CD14-positive monocyte (primary cell): ENCODE results near the gene KAT5. TPM values are rescaled to one million over a fixed set of nuclear protein-coding genes. Genes with fewer than 3 reads are reported as not detected.

ENCODE experiments used
- DNase-seq, 3 donors: peaks; one replicate each; pipeline ENCODE4 v3.0.0-alpha.2; 2011 to 2022
- H2AFZ ChIP-seq: 2 replicates; pipeline ENCODE4 v1.6.0; 2012; ENCODE audit warnings: mild to moderate bottlenecking, low read depth, low read length, inconsistent platforms; ENCODE audit not compliant: insufficient read depth, poor library complexity, severe bottlenecking
- H3K27ac ChIP-seq, 2 donors: 1 replicate in 1 of 2; 2 replicates in 1 of 2; pipeline ENCODE4 v1.5.1; 2012 to 2013; ENCODE audit warnings: low read length in 2 of 2, control low read depth in 1 of 2, inconsistent platforms in 1 of 2, low read depth in 1 of 2, mild to moderate bottlenecking in 1 of 2
- H3K27me3 ChIP-seq, 2 donors: one replicate each; pipeline versions ENCODE4 v1.6.0 to v1.6.1; 2011 to 2013; ENCODE audit warnings: low read length in 2 of 2; ENCODE audit not compliant: control insufficient read depth in 2 of 2, insufficient read depth in 2 of 2
- H3K36me3 ChIP-seq, 2 donors: replicated peaks in 1 of 2; 1 replicate in 1 of 2; 2 replicates in 1 of 2; pipeline versions ENCODE4 v1.5.1 to v1.6.1; 2012 to 2013; ENCODE audit warnings: low read length in 2 of 2, control low read depth in 1 of 2, inconsistent platforms in 1 of 2, mild to moderate bottlenecking in 1 of 2; ENCODE audit not compliant: insufficient read depth in 2 of 2, control insufficient read depth in 1 of 2
- H3K4me1 ChIP-seq, 2 donors: 1 replicate in 1 of 2; 2 replicates in 1 of 2; pipeline versions ENCODE4 v1.5.1 to v1.6.1; 2012 to 2013; ENCODE audit warnings: low read length in 2 of 2, control low read depth in 1 of 2, inconsistent platforms in 1 of 2, mild to moderate bottlenecking in 1 of 2, moderate library complexity in 1 of 2; ENCODE audit not compliant: insufficient read depth in 2 of 2, control insufficient read depth in 1 of 2
- H3K4me2 ChIP-seq: replicated peaks from 2 replicates; pipeline ENCODE3; 2012; ENCODE audit warnings: low read length, moderate library complexity, mild to moderate bottlenecking; ENCODE audit not compliant: poor library complexity, severe bottlenecking; ENCODE audit errors: extremely low read depth
- H3K4me3 ChIP-seq, 3 experiments: fragments of 200-600 bp in 1 of 3; sonication (generic) in 1 of 3; replicated peaks in 1 of 3; 1 replicate in 2 of 3; 2 replicates in 1 of 3; pipeline ENCODE4 v1.5.1; 2011 to 2013; ENCODE audit warnings: low read length in 3 of 3, mild to moderate bottlenecking in 3 of 3, control low read depth in 2 of 3, low read depth in 2 of 3, inconsistent platforms in 1 of 3, moderate library complexity in 1 of 3
- H3K79me2 ChIP-seq: 2 replicates; pipeline ENCODE4 v1.6.0; 2012; ENCODE audit warnings: mild to moderate bottlenecking, control low read depth, inconsistent platforms, low read length, moderate library complexity; ENCODE audit not compliant: insufficient read depth
- H3K9ac ChIP-seq: 2 replicates; pipeline ENCODE4 v1.6.0; 2017; ENCODE audit warnings: low read length, mild to moderate bottlenecking; ENCODE audit not compliant: insufficient read depth, poor library complexity, severe bottlenecking
- H3K9me3 ChIP-seq, 2 donors: replicated peaks in 1 of 2; 1 replicate in 1 of 2; 2 replicates in 1 of 2; pipeline versions ENCODE4 v1.5.1 to v1.6.1; 2012 to 2013; ENCODE audit warnings: low read length in 2 of 2, control low read depth in 1 of 2; ENCODE audit not compliant: control insufficient read depth in 1 of 2, insufficient read depth in 1 of 2
- H4K20me1 ChIP-seq: 2 replicates; pipeline ENCODE4 v1.6.0; 2012; ENCODE audit warnings: mild to moderate bottlenecking, low read length, control low read depth, moderate library complexity; ENCODE audit not compliant: insufficient read depth
- H3K27ac Mint-ChIP-seq, 7 donors: one replicate each; pipeline ENCODE4 v1.8.0; 2020; ENCODE audit warnings: mild to moderate bottlenecking in 7 of 7, mixed read lengths in 7 of 7, moderate library complexity in 6 of 7, inconsistent platforms in 2 of 7
- H3K27me3 Mint-ChIP-seq, 3 donors: one replicate each; pipeline ENCODE4 v1.8.0; 2021 to 2022; ENCODE audit warnings: low read depth in 3 of 3, mild to moderate bottlenecking in 3 of 3, mixed read lengths in 3 of 3, moderate library complexity in 3 of 3, inconsistent platforms in 1 of 3
- H3K36me3 Mint-ChIP-seq, 2 donors: one replicate each; pipeline ENCODE4 v1.8.0; 2020; ENCODE audit warnings: mixed read lengths in 2 of 2, inconsistent platforms in 1 of 2, mild to moderate bottlenecking in 1 of 2
- H3K4me1 Mint-ChIP-seq: one replicate; pipeline ENCODE4 v1.8.0; 2020; ENCODE audit warnings: mild to moderate bottlenecking, mixed read lengths
- H3K4me3 Mint-ChIP-seq, 2 donors: one replicate each; pipeline ENCODE4 v1.8.0; 2020; ENCODE audit warnings: mild to moderate bottlenecking in 2 of 2, mixed read lengths in 2 of 2, moderate library complexity in 1 of 2
- H3K9me3 Mint-ChIP-seq, 7 donors: one replicate each; pipeline ENCODE4 v1.8.0; 2020 to 2022; ENCODE audit warnings: mixed read lengths in 7 of 7, mild to moderate bottlenecking in 6 of 7, moderate library complexity in 6 of 7, inconsistent platforms in 2 of 7
- CTCF ChIP-seq: fragments of 200-600 bp; IDR thresholded peaks from one replicate; pipeline ENCODE4 v1.8.0; 2022; ENCODE audit warnings: antibody characterized with exemption, mild to moderate bottlenecking
- WGBS: methylation state at CpG from one replicate; pipeline ENCODE4 v1.1.5; 2013; ENCODE audit warnings: missing lambda C conversion rate; ENCODE audit not compliant: insufficient coverage; 5-methylcytosine and 5-hydroxymethylcytosine counted together
- intact Hi-C, 2 donors: fragments of 100-400 bp; cut with micrococcal nuclease; formaldehyde crosslinking; loops; one replicate each; pipeline versions ENCODE4 v1.15.0 to v1.15.1; 2023
- polyA plus RNA-seq, 3 donors: library from polyadenylated mRNA; depleted of rRNA in 1 of 3; unstranded in 2 of 3; stranded (reverse) in 1 of 3; fragments of 300-500 nt in 2 of 3; fragments of >200 nt in 1 of 3; fragmentation: Illumina TruSeq in 2 of 3; gene quantifications; 1 replicate in 2 of 3; 2 replicates in 1 of 3; pipeline ENCODE4 v1.2.3, GENCODE V29; 2012 to 2021

KAT5 gene
- polyA plus RNA-seq, 3 donors = 32.5 to 48.7 (median 33.1) TPM

- Mint-ChIP-seq H3K4me1 (peaks cover 21% of the 10 kb centered on the region), H3K36me3 (peaks cover 32 to 35% of the 10 kb centered on the region in 2 donors), H3K4me3 (peak within 1 kb of the TSS; percentile 86 to 91), H3K27ac (peak within 1 kb of the TSS; percentile 90 to 98 (median 97)), H3K9me3 (no peaks in the 10 kb centered on the region), H3K27me3 (peaks cover 0 to 2% (median 0%) of the 10 kb centered on the region in 3 donors)
- peaks cover 37% of the 10 kb centered on the region for H4K20me1 ChIP-seq
- DNase-seq = peak; percentile 87 to 96 (median 89)
- peak within 1 kb of the TSS; percentile 95 to 99 for H3K27ac ChIP-seq
- no peaks in the 10 kb centered on the region for H3K27me3 ChIP-seq
- no peaks in the 10 kb centered on the region for H3K9me3 ChIP-seq
- peaks cover 36% of the 10 kb centered on the region for H3K79me2 ChIP-seq
- no peak for TF ChIP-seq CTCF
- peak within 1 kb of the TSS; percentile 95 for H3K9ac ChIP-seq
- peak within 1 kb of the TSS; percentile 95 for H3K4me2 ChIP-seq
- H2AFZ ChIP-seq = peak within 1 kb of the TSS; percentile 85
- under 1% methylated on average over 86 of the region's 91 CpGs for WGBS
- H3K4me3 ChIP-seq = peak within 1 kb of the TSS; percentile 85 to 90 (median 85)
- H3K36me3 ChIP-seq = peaks cover 34 to 36% of the 10 kb centered on the region in 2 donors
- H3K4me1 ChIP-seq = peaks cover 26 to 27% of the 10 kb centered on the region in 2 donors
- intact Hi-C loops = loop anchor here (1.0 to 5.0 kb wide), 2 partner anchors 10 to 36 kb away; no protein-coding TSS in a partner anchor
Observed at GRCh38 chr11:65662799-65663638, 49.0 kb upstream of the KAT5 start, which contains the start of gene RELA. TSS of gene RELA (minus strand) at chr11:65662916. CDS start at chr11:65662832, 84 bp downstream.

GRCh38 chr11:65663639-65664200, 48.3 kb upstream of the KAT5 start:
- intact Hi-C loops = loop anchor here in 1 of 2 donors (5.0 kb wide), 1 partner anchor 36 kb away; no protein-coding TSS in a partner anchor
- Histone ChIP-seq H2AFZ (peak overlapping the region; percentile 85), H3K27me3 (no peaks in the 10 kb centered on the region), H3K36me3 (peaks cover 27 to 29% of the 10 kb centered on the region in 2 donors), H4K20me1 (peaks cover 30% of the 10 kb centered on the region), H3K79me2 (peaks cover 36% of the 10 kb centered on the region), H3K9ac (peak overlapping the region; percentile 95), H3K4me1 (peaks cover 26 to 27% of the 10 kb centered on the region in 2 donors), H3K4me3 (peak overlapping the region; percentile 81 to 85 (median 85)), H3K27ac (peak overlapping the region; percentile 95 to 99), H3K4me2 (peak overlapping the region; percentile 95), H3K9me3 (no peaks in the 10 kb centered on the region)
- peak in 2 of 3 donors; percentile 58 to 77 for DNase-seq
- no peak for TF ChIP-seq CTCF
- Mint-ChIP-seq H3K4me1 (peaks cover 21% of the 10 kb centered on the region), H3K27me3 (peaks cover 0 to 2% (median 0%) of the 10 kb centered on the region in 3 donors), H3K36me3 (peaks cover 25 to 28% of the 10 kb centered on the region in 2 donors), H3K9me3 (no peaks in the 10 kb centered on the region), H3K27ac (peak overlapping the region; percentile 90 to 98 (median 97)), H3K4me3 (peak overlapping the region; percentile 86 to 91)
- WGBS = 0% methylated on average over 11 of the region's 15 CpGs
